IPS-20b (cell line): ENCODE results near the gene QSOX1.

ENCODE experiments used
- H3K27ac ChIP-seq: one replicate; pipeline ENCODE4 v1.5.1; 2013; ENCODE audit warnings: low read length
- H3K27me3 ChIP-seq: 2 replicates; pipeline ENCODE4 v1.6.1; 2013; ENCODE audit warnings: mild to moderate bottlenecking, low read length, inconsistent platforms; ENCODE audit not compliant: insufficient read depth
- H3K36me3 ChIP-seq: 2 replicates; pipeline ENCODE4 v1.6.1; 2013; ENCODE audit warnings: low read depth, mild to moderate bottlenecking, inconsistent platforms, low read length, moderate library complexity; ENCODE audit not compliant: insufficient read depth
- H3K4me1 ChIP-seq: 2 replicates; pipeline ENCODE4 v1.6.1; 2013; ENCODE audit warnings: mild to moderate bottlenecking, control low read depth, inconsistent platforms, low read length, moderate library complexity; ENCODE audit not compliant: insufficient read depth
- H3K4me3 ChIP-seq: 2 replicates; pipeline ENCODE4 v1.5.1; 2013; ENCODE audit warnings: mild to moderate bottlenecking, low read length, inconsistent platforms
- H3K9ac ChIP-seq: 2 replicates; pipeline ENCODE4 v1.6.1; 2013; ENCODE audit warnings: low read depth, mild to moderate bottlenecking, inconsistent platforms, low read length, moderate library complexity
- H3K9me3 ChIP-seq: 2 replicates; pipeline ENCODE4 v1.6.1; 2013; ENCODE audit warnings: mild to moderate bottlenecking, low read depth, low read length, inconsistent platforms; ENCODE audit not compliant: insufficient read depth

The QSOX1 gene

GRCh38 chr1:180165509-180166435 lies 11.1 kb downstream of the QSOX1 start:
- Histone ChIP-seq H3K27me3 (no peaks in the 10 kb centered on the region), H3K9me3 (no peaks in the 10 kb centered on the region), H3K9ac (no peak overlapping the region), H3K27ac (no peak overlapping the region), H3K36me3 (no peaks in the 10 kb centered on the region), H3K4me1 (peaks cover 18% of the 10 kb centered on the region), H3K4me3 (no peak overlapping the region)

- H3K27me3 ChIP-seq = no peaks in the 10 kb centered on the region
- H3K9ac ChIP-seq = no peak overlapping the region
- H3K9me3 ChIP-seq = no peaks in the 10 kb centered on the region
- H3K36me3 ChIP-seq = no peaks in the 10 kb centered on the region
- H3K27ac ChIP-seq = no peak overlapping the region
- H3K4me3 ChIP-seq = no peak overlapping the region
- H3K4me1 ChIP-seq = peaks cover 15% of the 10 kb centered on the region
These were observed 11.7 kb downstream of the QSOX1 start for GRCh38 chr1:180166436-180166800.

GRCh38 chr1:180167021-180167701 lies 12.5 kb downstream of the QSOX1 start:
- Histone ChIP-seq H3K9ac (no peak overlapping the region), H3K9me3 (no peaks in the 10 kb centered on the region), H3K4me1 (peaks cover 15% of the 10 kb centered on the region), H3K36me3 (no peaks in the 10 kb centered on the region), H3K27ac (no peak overlapping the region), H3K27me3 (no peaks in the 10 kb centered on the region), H3K4me3 (no peak overlapping the region)

- H3K9ac ChIP-seq = no peak overlapping the region
- peaks cover 15% of the 10 kb centered on the region for H3K4me1 ChIP-seq
- no peaks in the 10 kb centered on the region for H3K36me3 ChIP-seq
- no peak overlapping the region for H3K4me3 ChIP-seq
- H3K9me3 ChIP-seq = no peaks in the 10 kb centered on the region
- no peaks in the 10 kb centered on the region for H3K27me3 ChIP-seq
- no peak overlapping the region for H3K27ac ChIP-seq
These were observed 13.2 kb downstream of the QSOX1 start for GRCh38 chr1:180167721-180168467.

- no peak overlapping the region for H3K4me3 ChIP-seq
- H3K9me3 ChIP-seq = no peaks in the 10 kb centered on the region
- H3K9ac ChIP-seq = no peak overlapping the region
- peaks cover 1% of the 10 kb centered on the region; the same call in 1 of the 2 replicates for H3K36me3 ChIP-seq
- H3K4me1 ChIP-seq = peaks cover 15% of the 10 kb centered on the region
- H3K27ac ChIP-seq = no peak overlapping the region
- no peaks in the 10 kb centered on the region for H3K27me3 ChIP-seq
These were observed 14.3 kb downstream of the QSOX1 start for GRCh38 chr1:180168786-180169639.

GRCh38 chr1:180169640-180170195 lies 15.0 kb downstream of the QSOX1 start:
- Histone ChIP-seq H3K4me3 (no peak overlapping the region), H3K9me3 (no peaks in the 10 kb centered on the region), H3K4me1 (peaks cover 15% of the 10 kb centered on the region), H3K27me3 (no peaks in the 10 kb centered on the region), H3K27ac (no peak overlapping the region), H3K36me3 (peaks cover 6% of the 10 kb centered on the region; the same call in 1 of the 2 replicates), H3K9ac (no peak overlapping the region)

GRCh38 chr1:180170546-180171151 lies 16.0 kb downstream of the QSOX1 start:
- peaks cover 15% of the 10 kb centered on the region for H3K4me1 ChIP-seq
- no peak overlapping the region for H3K27ac ChIP-seq
- no peaks in the 10 kb centered on the region for H3K9me3 ChIP-seq
- H3K4me3 ChIP-seq = no peak overlapping the region
- H3K27me3 ChIP-seq = no peaks in the 10 kb centered on the region
- no peak overlapping the region for H3K9ac ChIP-seq
- peaks cover 6% of the 10 kb centered on the region; the same call in 1 of the 2 replicates for H3K36me3 ChIP-seq

- no peaks in the 10 kb centered on the region for H3K27me3 ChIP-seq
- H3K4me3 ChIP-seq = no peak overlapping the region
- H3K9me3 ChIP-seq = no peaks in the 10 kb centered on the region
- peaks cover 15% of the 10 kb centered on the region for H3K4me1 ChIP-seq
- no peak overlapping the region for H3K27ac ChIP-seq
- no peak overlapping the region for H3K9ac ChIP-seq
- H3K36me3 ChIP-seq = peaks cover 6% of the 10 kb centered on the region; the same call in 1 of the 2 replicates
These were observed 17.0 kb downstream of the QSOX1 start for GRCh38 chr1:180171691-180172090.

GRCh38 chr1:180173451-180173850 lies 18.8 kb downstream of the QSOX1 start:
- Histone ChIP-seq H3K27me3 (no peaks in the 10 kb centered on the region), H3K9me3 (no peaks in the 10 kb centered on the region), H3K9ac (no peak overlapping the region), H3K27ac (no peak overlapping the region), H3K36me3 (peaks cover 6% of the 10 kb centered on the region; the same call in 1 of the 2 replicates), H3K4me3 (no peak overlapping the region), H3K4me1 (peaks cover 2% of the 10 kb centered on the region; the same call in 1 of the 2 replicates)

- no peak overlapping the region for H3K9ac ChIP-seq
- no peak overlapping the region for H3K27ac ChIP-seq
- no peaks in the 10 kb centered on the region for H3K4me1 ChIP-seq
- no peak overlapping the region for H3K4me3 ChIP-seq
- no peaks in the 10 kb centered on the region for H3K27me3 ChIP-seq
- H3K9me3 ChIP-seq = no peaks in the 10 kb centered on the region
- peaks cover 7% of the 10 kb centered on the region; the same call in 1 of the 2 replicates for H3K36me3 ChIP-seq
These were observed 19.3 kb downstream of the QSOX1 start for GRCh38 chr1:180173952-180174351.
